K562 (cell line): Measurements from ENCODE around the gene ENDOV. TPM values are rescaled to one million over a fixed set of nuclear protein-coding genes. Genes with fewer than 3 reads are reported as not detected.

Source experiments
- ARID1B ChIP-seq: fragments of 450-650 bp; IDR thresholded peaks from 2 replicates; pipeline ENCODE4 v1.6.1; 2016; ENCODE audit warnings: antibody characterized with exemption, mild to moderate bottlenecking, inconsistent platforms
- BACH1 ChIP-seq: fragments of 200-800 bp; sonication (Bioruptor generic); IDR thresholded peaks from 2 replicates; pipeline ENCODE4 v1.6.1; 2016; ENCODE audit warnings: missing genetic modification characterization, missing compliant biosample characterization
- BRF1 ChIP-seq: IDR thresholded peaks from 3 replicates; pipeline ENCODE4 v1.6.1; 2011; ENCODE audit warnings: borderline replicate concordance, mild to moderate bottlenecking; ENCODE audit not compliant: insufficient read length; ENCODE audit errors: extremely low read depth
- CBX5 ChIP-seq: IDR thresholded peaks from 2 replicates; pipeline ENCODE4 v1.6.1; 2014; ENCODE audit warnings: low read depth, borderline replicate concordance
- CLOCK ChIP-seq: fragments of 250-450 bp; sonication (Bioruptor Pico); IDR thresholded peaks from 2 replicates; pipeline ENCODE4 v1.4.0; 2020; ENCODE audit warnings: mild to moderate bottlenecking, moderate library complexity, borderline replicate concordance
- E2F6 ChIP-seq, 2 experiments: IDR thresholded peaks; 2 replicates each; pipeline ENCODE4 v1.6.1; 2011; ENCODE audit warnings: borderline replicate concordance in 1 of 2, control low read depth in 1 of 2, low read depth in 1 of 2, low read length in 1 of 2, mild to moderate bottlenecking in 1 of 2, mixed read lengths in 1 of 2, moderate library complexity in 1 of 2; ENCODE audit not compliant: insufficient read depth in 1 of 2, insufficient read length in 1 of 2, poor library complexity in 1 of 2, severe bottlenecking in 1 of 2; ENCODE audit errors: extremely low read depth in 1 of 2
- FOS ChIP-seq: IDR thresholded peaks from 3 replicates; pipeline ENCODE4 v1.6.1; 2011; ENCODE audit not compliant: insufficient read length; ENCODE audit errors: extremely low read depth
- FOSL1 ChIP-seq: fragments of 200-800 bp; sonication (Bioruptor generic); conservative IDR thresholded peaks from 2 replicates; pipeline ENCODE4 v1.6.1; 2016; ENCODE audit warnings: missing genetic modification characterization, missing compliant biosample characterization
- HNRNPK ChIP-seq: fragments of 200-400 bp; formaldehyde crosslinking; IDR thresholded peaks from one replicate; pipeline ENCODE4 v1.6.1; 2018; ENCODE audit warnings: mild to moderate bottlenecking, low read depth, low read length; ENCODE audit not compliant: poor library complexity, severe bottlenecking
- JUND ChIP-seq, 2 experiments: IDR thresholded peaks; 2 replicates in 1 of 2; 3 replicates in 1 of 2; pipeline ENCODE4 v1.6.1; 2011; ENCODE audit warnings: borderline replicate concordance in 2 of 2, low read depth in 2 of 2, low read length in 2 of 2, improper control_type of control experiment in 1 of 2, missing biosample characterization in 1 of 2, missing genetic modification characterization in 1 of 2, missing genetic modification reagents in 1 of 2
- MITF ChIP-seq: IDR thresholded peaks from 2 replicates; pipeline ENCODE4 v1.6.1; 2014; ENCODE audit warnings: antibody characterized with exemption
- MYBL2 ChIP-seq, 2 experiments: fragments of 450-650 bp in 1 of 2; sonication (generic) in 1 of 2; formaldehyde crosslinking in 1 of 2; IDR thresholded peaks; 2 replicates each; pipeline versions ENCODE4 v1.6.1 to v1.8.1; 2017 to 2022; ENCODE audit warnings: borderline replicate concordance in 1 of 2, inconsistent platforms in 1 of 2, low read depth in 1 of 2, mild to moderate bottlenecking in 1 of 2, missing genetic modification reagents in 1 of 2, moderate library complexity in 1 of 2
- PCBP2 ChIP-seq: fragments of 200-400 bp; formaldehyde crosslinking; IDR thresholded peaks from 2 replicates; pipeline ENCODE4 v1.6.1; 2018; ENCODE audit warnings: low read length, low read depth, mild to moderate bottlenecking, moderate library complexity; ENCODE audit not compliant: poor library complexity, severe bottlenecking
- PML ChIP-seq: IDR thresholded peaks from 2 replicates; pipeline ENCODE4 v1.6.1; 2012; ENCODE audit warnings: low read length, inconsistent platforms
- POLR3G ChIP-seq: IDR thresholded peaks from 2 replicates; pipeline ENCODE4 v1.6.1; 2011; ENCODE audit not compliant: insufficient read length, insufficient replicate concordance; ENCODE audit errors: extremely low read depth
- PRPF4 ChIP-seq: fragments of 200-400 bp; formaldehyde crosslinking; IDR thresholded peaks from one replicate; pipeline ENCODE4 v1.6.1; 2017; ENCODE audit warnings: low read length, low read depth, mild to moderate bottlenecking; ENCODE audit not compliant: insufficient read depth, poor library complexity, severe bottlenecking
- RAD51 ChIP-seq: fragments of 450-650 bp; IDR thresholded peaks from 2 replicates; pipeline ENCODE4 v1.7.1; 2016; ENCODE audit warnings: low read depth, mild to moderate bottlenecking, borderline replicate concordance
- RCOR1 ChIP-seq, 2 experiments: IDR thresholded peaks; 2 replicates each; pipeline ENCODE4 v1.6.1; 2012; ENCODE audit warnings: low read depth in 2 of 2, low read length in 2 of 2, borderline replicate concordance in 1 of 2, improper control_type of control experiment in 1 of 2
- SMARCC2 ChIP-seq: fragments of 450-650 bp; IDR thresholded peaks from 2 replicates; pipeline ENCODE4 v1.6.1; 2017; ENCODE audit warnings: antibody characterized with exemption, moderate library complexity, mild to moderate bottlenecking, low read depth
- ZNF174 ChIP-seq: fragments of 250-450 bp; sonication (Bioruptor Pico); IDR thresholded peaks from 2 replicates; pipeline ENCODE4 v1.4.0; 2020; ENCODE audit warnings: mild to moderate bottlenecking
- ZNF347 ChIP-seq: fragments of 450-650 bp; formaldehyde crosslinking; IDR thresholded peaks from 2 replicates; pipeline ENCODE4 v1.4.0; 2020; ENCODE audit warnings: low read depth, mild to moderate bottlenecking, moderate library complexity
- polyA plus RNA-seq, 8 experiments: library from polyadenylated mRNA; depleted of rRNA in 4 of 8; stranded (reverse) in 5 of 8; unstranded in 3 of 8; fragments of >200 nt; fragmentation: Nextera tagmentation in 2 of 8; fragmentation: Illumina TruSeq in 1 of 8; extraction: Ambion mirVana in 2 of 8; extraction: Trizol in 1 of 8; gene quantifications; 2 replicates each; pipeline versions ENCODE4 v1.2.1 to v1.2.3, GENCODE V29; 2011 to 2014; ENCODE audit warnings: inconsistent platforms in 1 of 8, missing spikeins in 1 of 8
- total RNA-seq, 7 experiments: library from RNA; depleted of rRNA in 6 of 7; stranded (reverse); fragments of >200 nt in 6 of 7; fragmentation: Illumina TruSeq in 2 of 7; extraction: Trizol in 2 of 7; gene quantifications; 2 replicates each; pipeline versions ENCODE4 v1.2.1 to v1.2.3, GENCODE V29; 2011 to 2021; ENCODE audit warnings: low replicate concordance in 1 of 7

The ENDOV gene
- total and polyA plus RNA-seq, 9 of the 15 experiments (the other 6 are each of a cell fraction or from before 2014, with no cell fraction given), result 1.2 to 8.2 (median 3.7) TPM

- TF ChIP-seq SMARCC2, result no peak
- TF ChIP-seq HNRNPK, result no peak
- TF ChIP-seq FOSL1 (tag), result peak; percentile 70
- no peak for TF ChIP-seq ZNF347
- no peak for TF ChIP-seq CBX5
- no peak for TF ChIP-seq PRPF4
- peak in 1 of 2 experiments; percentile 22 for TF ChIP-seq E2F6 (IDR thresholded peaks at IDR 0.05; ENCODE audit: borderline replicate concordance in 1 of 2, extremely low read depth in 1 of 2, insufficient read depth in 1 of 2, insufficient read length in 1 of 2, low read depth in 1 of 2, low read length in 1 of 2, poor library complexity in 1 of 2, severe bottlenecking in 1 of 2)
- no peak for TF ChIP-seq BACH1 (tag)
- TF ChIP-seq MITF, result no peak
- no peak for TF ChIP-seq FOS
- TF ChIP-seq MYBL2 (IDR thresholded peaks at IDR 0.05; ENCODE audit: low read depth), result no peak
- TF ChIP-seq MYBL2 (CRISPR knock-in tag; IDR thresholded peaks at IDR 0.05; ENCODE audit: borderline replicate concordance), result no peak
- TF ChIP-seq ZNF174, result no peak
- TF ChIP-seq RCOR1 (IDR thresholded peaks at IDR 0.05; ENCODE audit: borderline replicate concordance in 1 of 2, low read depth in 2 of 2, low read length in 2 of 2), result no peak; a peak in 1 of 4 replicates
- peak; percentile 41; the same call in 1 of the 2 replicates for TF ChIP-seq JUND (IDR thresholded peaks at IDR 0.05; ENCODE audit: borderline replicate concordance, low read depth, low read length)
- TF ChIP-seq JUND (tag; IDR thresholded peaks at IDR 0.05; ENCODE audit: borderline replicate concordance, low read depth, low read length), result no peak
- no peak for TF ChIP-seq PCBP2
- no peak for TF ChIP-seq POLR3G
- no peak for TF ChIP-seq BRF1
- peak; percentile 35; the same call in 1 of the 2 replicates for TF ChIP-seq PML
- TF ChIP-seq CLOCK (CRISPR knock-in tag), result no peak
- peak; percentile 75 for TF ChIP-seq ARID1B
- TF ChIP-seq RAD51, result peak; percentile 27; the same call in 1 of the 2 replicates
These were observed 42.4 kb downstream of the ENDOV start (continued) for GRCh38 chr17:80457236-80457856.
